Colonic mucosa (tissue), 4 donors: ENCODE data around the gene PDZD2. TPM values are rescaled to one million over a fixed set of nuclear protein-coding genes. Genes with fewer than 3 reads are reported as not detected.

Experiments
- DNase-seq: peaks from one replicate; pipeline ENCODE4 v3.0.0-alpha.2; 2020
- H3K27ac ChIP-seq: fragments of 200-600 bp; one replicate; pipeline ENCODE4 v1.8.0; 2021
- H3K27me3 ChIP-seq: fragments of 200-600 bp; one replicate; pipeline ENCODE4 v1.8.0; 2021
- H3K36me3 ChIP-seq: fragments of 200-600 bp; one replicate; pipeline ENCODE4 v1.8.0; 2021
- H3K4me1 ChIP-seq: fragments of 200-600 bp; one replicate; pipeline ENCODE4 v1.8.0; 2021; ENCODE audit warnings: mild to moderate bottlenecking
- H3K4me3 ChIP-seq: fragments of 200-600 bp; one replicate; pipeline ENCODE4 v1.8.0; 2021
- H3K9ac ChIP-seq, 2 donors: one replicate each; pipeline ENCODE4 v1.7.0; 2013; ENCODE audit warnings: control low read depth in 2 of 2, low read depth in 2 of 2, low read length in 2 of 2
- H3K9me3 ChIP-seq: fragments of 200-600 bp; one replicate; pipeline ENCODE4 v1.8.0; 2021
- CTCF ChIP-seq: fragments of 200-600 bp; IDR thresholded peaks from one replicate; pipeline ENCODE4 v1.8.0; 2022; ENCODE audit warnings: antibody characterized with exemption, mild to moderate bottlenecking
- intact Hi-C: fragments of 100-400 bp; cut with DNase I; formaldehyde crosslinking; loops from one replicate; pipeline ENCODE4 v1.14.1; 2022
- total RNA-seq, 2 donors: library from RNA; stranded (reverse); fragmentation: NEBNext Ultra II Directional in 1 of 2; extraction: Animal tissue kit (Norgen Biotek cat#: 25700) in 1 of 2; gene quantifications; one replicate each; pipeline ENCODE4 v1.2.1, GENCODE V29; 2021
- donor health status: healthy.
- donor health status: DM: no; HTN: no; CAD: no.
- donor health status: DM: no; HTN: no; CAD: no.

The PDZD2 gene
- total RNA-seq, 2 donors from 2014 or later = 1.8 to 2.3 TPM

GRCh38 chr5:31942546-31942945 is 303.6 kb downstream of the PDZD2 start:
- Histone ChIP-seq H3K27ac (no peak overlapping the region), H3K4me3 (no peak overlapping the region), H3K36me3 (no peaks in the 10 kb centered on the region), H3K4me1 (no peaks in the 10 kb centered on the region), H3K9me3 (no peaks in the 10 kb centered on the region), H3K9ac (no peak overlapping the region), H3K27me3 (no peaks in the 10 kb centered on the region)
- intact Hi-C loops = no loop called here
- TF ChIP-seq CTCF = no peak
- no peak for DNase-seq

GRCh38 chr5:31944684-31945445 is 305.9 kb downstream of the PDZD2 start:
- DNase-seq = no peak
- Histone ChIP-seq H3K27me3 (no peaks in the 10 kb centered on the region), H3K4me1 (no peaks in the 10 kb centered on the region), H3K4me3 (no peak overlapping the region), H3K27ac (no peak overlapping the region), H3K36me3 (no peaks in the 10 kb centered on the region), H3K9me3 (no peaks in the 10 kb centered on the region), H3K9ac (no peak overlapping the region)
- intact Hi-C loops = no loop called here
- TF ChIP-seq CTCF = no peak

- DNase-seq = no peak
- TF ChIP-seq CTCF = no peak
- Histone ChIP-seq H3K9me3 (no peaks in the 10 kb centered on the region), H3K4me3 (no peak overlapping the region), H3K27ac (no peak overlapping the region), H3K9ac (no peak overlapping the region), H3K27me3 (no peaks in the 10 kb centered on the region), H3K4me1 (no peaks in the 10 kb centered on the region), H3K36me3 (no peaks in the 10 kb centered on the region)
- intact Hi-C loops = no loop called here
Measured at GRCh38 chr5:31948006-31948405, 309.1 kb downstream of the PDZD2 start.

- no peak overlapping the region for H3K4me3 ChIP-seq
Measured at GRCh38 chr5:31952067-31952466, 313.1 kb downstream of the PDZD2 start.

GRCh38 chr5:31954091-31954490 is 315.2 kb downstream of the PDZD2 start:
- Histone ChIP-seq H3K4me3 (no peak overlapping the region), H3K36me3 (no peaks in the 10 kb centered on the region), H3K4me1 (no peaks in the 10 kb centered on the region), H3K27me3 (no peaks in the 10 kb centered on the region), H3K9ac (no peak overlapping the region), H3K9me3 (no peaks in the 10 kb centered on the region), H3K27ac (no peak overlapping the region)
- intact Hi-C loops = no loop called here
- no peak for TF ChIP-seq CTCF
- no peak for DNase-seq

More at GRCh38 chr5:31952067-31952466, 313.1 kb downstream of the PDZD2 start:
- no peaks in the 10 kb centered on the region for H3K36me3 ChIP-seq
- TF ChIP-seq CTCF = no peak
- DNase-seq = no peak
- H3K9ac ChIP-seq = no peak overlapping the region
- H3K4me1 ChIP-seq = no peaks in the 10 kb centered on the region
- H3K27me3 ChIP-seq = no peaks in the 10 kb centered on the region
- intact Hi-C loops = no loop called here
- H3K27ac ChIP-seq = no peak overlapping the region
- no peaks in the 10 kb centered on the region for H3K9me3 ChIP-seq
